ENCODE data around the gene LAMC2. TPM values are rescaled to one million over a fixed set of nuclear protein-coding genes. Genes with fewer than 3 reads are reported as not detected.

LAMC2 gene
- total and polyA plus RNA-seq, 9 of the 15 experiments (the other 6 are each of a cell fraction or from before 2014, with no cell fraction given): 0.02 to 0.03 TPM; not detected in 7

DNA sequence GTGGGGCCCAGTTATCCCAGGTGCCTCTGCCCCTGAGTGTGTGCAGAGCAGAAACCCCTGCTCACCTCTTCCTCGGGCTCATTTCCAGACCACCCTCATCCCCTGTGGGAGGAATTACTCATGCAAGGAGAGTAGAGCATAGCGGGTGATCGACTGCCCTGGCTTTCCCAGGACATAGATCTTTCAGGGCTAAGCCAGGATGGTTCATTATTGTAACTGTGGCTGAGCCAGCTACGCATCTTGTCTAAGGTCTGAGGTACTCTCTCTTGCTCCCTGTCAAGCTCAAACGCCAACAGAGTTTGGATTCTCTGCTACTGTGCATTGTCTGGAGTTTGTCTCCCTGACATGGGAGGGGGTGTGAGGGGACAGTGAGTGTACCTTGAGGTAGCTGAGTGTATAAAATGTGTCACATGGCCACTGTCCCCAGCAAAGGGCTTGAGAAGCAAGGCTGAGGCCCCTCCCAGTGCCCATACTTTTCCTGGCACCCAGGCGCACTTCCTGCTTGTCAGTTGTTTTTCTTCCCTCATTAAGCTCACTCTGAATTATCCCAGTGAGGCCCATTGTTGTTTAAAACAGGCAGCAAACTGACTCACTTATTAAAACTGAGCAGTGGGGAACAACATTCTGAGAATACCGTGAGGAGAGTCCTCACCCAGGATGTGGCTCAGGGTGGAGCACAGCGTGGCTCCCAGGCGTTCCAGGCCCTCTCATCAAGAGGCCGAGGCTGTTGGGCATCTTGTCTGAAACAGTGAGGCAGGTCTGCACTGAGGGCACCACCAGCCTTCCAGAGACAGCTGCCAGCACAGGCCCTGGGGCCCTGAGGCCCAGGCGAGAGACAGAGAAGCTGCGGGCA lies 92.9 kb downstream of the LAMC2 start:
- 0 out of 2 replicates have a peak, but pooled peaks cover 10% of the 10 kb centered on the region for H4K20me1 ChIP-seq (replicated peaks; ENCODE audit: control insufficient read depth, insufficient read depth, low read length)
- no peak overlapping the region for H3K4me3 ChIP-seq
- ChIA-PET CTCF (ENCODE audit: low intra/inter-chr PET ratio) (interaction anchor here (0.7 to 1.1 kb wide), 2 partner anchors 406 to 485 kb away, joined by 3 to 4 read pairs; no protein-coding TSS in a partner anchor), POLR2A (interaction anchor here (1.4 kb wide), 1 partner anchor 14 kb away, joined by 4 read pairs; no protein-coding TSS in a partner anchor)
- H3K9ac ChIP-seq (ENCODE audit: insufficient read depth in 1 of 2, low read depth in 2 of 2, low read length in 2 of 2): no peak overlapping the region
- H2AFZ ChIP-seq (ENCODE audit: low read depth, low read length): no peak overlapping the region
- WGBS (ENCODE audit: insufficient coverage, low coverage, missing lambda C conversion rate): 0% methylated on average over 12 of the region's 12 CpGs
- H3K27ac ChIP-seq (ENCODE audit: extremely low read depth, low read depth, low read length): no peak overlapping the region
- BruUV-seq (replicated peaks): no TSS peak
- ATAC-seq: no peak
- H3K4me1 ChIP-seq (replicated peaks in 1 of 2; ENCODE audit: control insufficient read depth in 2 of 2, insufficient read depth in 2 of 2, low read length in 2 of 2): no peaks in the 10 kb centered on the region
- H3K36me3 ChIP-seq (ENCODE audit: control insufficient read depth, insufficient read depth, low read length): no peaks in the 10 kb centered on the region
- intact Hi-C loops (cut with micrococcal nuclease) (no loop called here), in situ Hi-C loops (cut with MboI) (no loop called here)
- TF ChIP-seq POLR2H (tag; IDR thresholded peaks at IDR 0.05; ENCODE audit: low read depth) (no peak), HDAC3 (IDR thresholded peaks at IDR 0.05; ENCODE audit: borderline replicate concordance, partially characterized antibody) (no peak), E2F3 (CRISPR knock-in tag; IDR thresholded peaks at IDR 0.05) (no peak), FOXA1 (IDR thresholded peaks at IDR 0.05; ENCODE audit: borderline replicate concordance) (no peak), U2AF1 (optimal IDR thresholded peaks at IDR 0.05; ENCODE audit: low read depth, low read length) (no peak), FOXA3 (CRISPR knock-in tag; conservative IDR thresholded peaks at IDR 0.05 in 1 of 2, IDR thresholded peaks at IDR 0.05 in 1 of 2) (no peak), ZNF707 (CRISPR knock-in tag; conservative IDR thresholded peaks at IDR 0.05) (no peak), YBX1 (IDR thresholded peaks at IDR 0.05) (no peak)
- TF ChIP-seq, protein P1, sequence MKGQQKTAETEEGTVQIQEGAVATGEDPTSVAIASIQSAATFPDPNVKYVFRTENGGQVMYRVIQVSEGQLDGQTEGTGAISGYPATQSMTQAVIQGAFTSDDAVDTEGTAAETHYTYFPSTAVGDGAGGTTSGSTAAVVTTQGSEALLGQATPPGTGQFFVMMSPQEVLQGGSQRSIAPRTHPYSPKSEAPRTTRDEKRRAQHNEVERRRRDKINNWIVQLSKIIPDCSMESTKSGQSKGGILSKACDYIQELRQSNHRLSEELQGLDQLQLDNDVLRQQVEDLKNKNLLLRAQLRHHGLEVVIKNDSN (CRISPR knock-in tag; IDR thresholded peaks at IDR 0.05): no peak
- TF ChIP-seq, protein P2, sequence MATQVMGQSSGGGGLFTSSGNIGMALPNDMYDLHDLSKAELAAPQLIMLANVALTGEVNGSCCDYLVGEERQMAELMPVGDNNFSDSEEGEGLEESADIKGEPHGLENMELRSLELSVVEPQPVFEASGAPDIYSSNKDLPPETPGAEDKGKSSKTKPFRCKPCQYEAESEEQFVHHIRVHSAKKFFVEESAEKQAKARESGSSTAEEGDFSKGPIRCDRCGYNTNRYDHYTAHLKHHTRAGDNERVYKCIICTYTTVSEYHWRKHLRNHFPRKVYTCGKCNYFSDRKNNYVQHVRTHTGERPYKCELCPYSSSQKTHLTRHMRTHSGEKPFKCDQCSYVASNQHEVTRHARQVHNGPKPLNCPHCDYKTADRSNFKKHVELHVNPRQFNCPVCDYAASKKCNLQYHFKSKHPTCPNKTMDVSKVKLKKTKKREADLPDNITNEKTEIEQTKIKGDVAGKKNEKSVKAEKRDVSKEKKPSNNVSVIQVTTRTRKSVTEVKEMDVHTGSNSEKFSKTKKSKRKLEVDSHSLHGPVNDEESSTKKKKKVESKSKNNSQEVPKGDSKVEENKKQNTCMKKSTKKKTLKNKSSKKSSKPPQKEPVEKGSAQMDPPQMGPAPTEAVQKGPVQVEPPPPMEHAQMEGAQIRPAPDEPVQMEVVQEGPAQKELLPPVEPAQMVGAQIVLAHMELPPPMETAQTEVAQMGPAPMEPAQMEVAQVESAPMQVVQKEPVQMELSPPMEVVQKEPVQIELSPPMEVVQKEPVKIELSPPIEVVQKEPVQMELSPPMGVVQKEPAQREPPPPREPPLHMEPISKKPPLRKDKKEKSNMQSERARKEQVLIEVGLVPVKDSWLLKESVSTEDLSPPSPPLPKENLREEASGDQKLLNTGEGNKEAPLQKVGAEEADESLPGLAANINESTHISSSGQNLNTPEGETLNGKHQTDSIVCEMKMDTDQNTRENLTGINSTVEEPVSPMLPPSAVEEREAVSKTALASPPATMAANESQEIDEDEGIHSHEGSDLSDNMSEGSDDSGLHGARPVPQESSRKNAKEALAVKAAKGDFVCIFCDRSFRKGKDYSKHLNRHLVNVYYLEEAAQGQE (IDR thresholded peaks at IDR 0.05; ENCODE audit: borderline replicate concordance): no peak
- TF ChIP-seq, protein P2 (CRISPR knock-in tag; IDR thresholded peaks at IDR 0.05; ENCODE audit: low read depth): no peak
- FAIRE-seq: no peak
- H3K27me3 ChIP-seq (ENCODE audit: control insufficient read depth in 2 of 2, insufficient read depth in 2 of 2, low read length in 2 of 2): peaks cover 12 to 51% of the 10 kb centered on the region in 2 experiments; a peak in 4 of 5 replicates
- H3K9me1 ChIP-seq (ENCODE audit: control insufficient read depth, insufficient read depth, low read length): no peaks in the 10 kb centered on the region
- no peak for DNase-seq (ENCODE audit: extremely low read depth in 1 of 4, low spot score in 3 of 4)
- H3K9me3 ChIP-seq (replicated peaks; ENCODE audit: control insufficient read depth, insufficient read depth, low read depth, low read length): no peaks in the 10 kb centered on the region
- H3K4me2 ChIP-seq (ENCODE audit: insufficient read depth, low read length): no peak overlapping the region
- H3K79me2 ChIP-seq (ENCODE audit: control insufficient read depth, insufficient read depth, low read length): no peaks in the 10 kb centered on the region
